HCT116 (cell line): ENCODE data around the gene RBMS1. TPM values are rescaled to one million over a fixed set of nuclear protein-coding genes. Genes with fewer than 3 reads are reported as not detected.

ENCODE experiments used
- ATAC-seq: fragments of 200-7000 bp; cut with Tn5 transposase; 2 replicates; pipeline ENCODE4 v1.9.1; 2020; ENCODE audit warnings: mild to moderate bottlenecking, moderate library complexity
- BruUV-seq: library from RNA; stranded (reverse); fragments of 400-500 nt; replicated peaks from 2 replicates; lab custom pipeline; 2021; lab: Mats Ljungman, UMichigan
- CTCF ChIA-PET: fragments of 300-600 bp; sonication (Branson Sonifier 250); formaldehyde crosslinking; loops from one replicate; lab custom pipeline; 2021; ENCODE audit warnings: antibody characterized with exemption; lab: Charles Lee
- POLR2A ChIA-PET: fragments of 300-600, 350-600 bp; sonication (Branson Sonifier 250); formaldehyde crosslinking; loops from one replicate; lab custom pipeline; 2021; ENCODE audit warnings: antibody characterized with exemption; lab: Charles Lee
- RAD21 ChIA-PET, 2 experiments: fragments of 300-600 bp; sonication (Branson Sonifier 250); formaldehyde crosslinking; loops; one replicate each; lab custom pipeline; 2023; ENCODE audit warnings: low total read pairs in 2 of 2; ENCODE audit not compliant: uncharacterized antibody in 2 of 2, unreplicated experiment in 2 of 2, low non-redundant PET in 1 of 2; lab: Charles Lee
- DNase-seq: peaks from one replicate; pipeline ENCODE4 v3.0.0-alpha.2; 2010; ENCODE audit warnings: low read depth, low spot score
- H2AFZ ChIP-seq: fragments of 200-600 bp; shearing (Covaris generic), sonication (generic); 2 replicates; pipeline ENCODE4 v1.6.1; 2017; ENCODE audit warnings: low read depth, mixed run types, mixed read lengths, antibody characterized with exemption, low read length; ENCODE audit not compliant: poor library complexity, severe bottlenecking
- H3K27ac ChIP-seq: 2 replicates; pipeline ENCODE4 v1.5.1; 2012; ENCODE audit warnings: low read depth, low read length
- H3K27me3 ChIP-seq: fragments of 200-600 bp; sonication (generic); 2 replicates; pipeline ENCODE4 v1.6.1; 2016; ENCODE audit warnings: mixed run types, low read length, mixed read lengths; ENCODE audit not compliant: insufficient read depth
- H3K36me3 ChIP-seq, 2 experiments: fragments of 200-500 bp in 1 of 2; fragments of 200-600 bp in 1 of 2; sonication (Bioruptor generic) in 1 of 2; sonication (generic) in 1 of 2; 2 replicates each; pipeline versions ENCODE4 v1.5.1 to v1.6.1; 2014 to 2016; ENCODE audit warnings: low read length in 2 of 2, inconsistent platforms in 1 of 2, mixed read lengths in 1 of 2, mixed run types in 1 of 2; ENCODE audit not compliant: insufficient read depth in 2 of 2, control insufficient read depth in 1 of 2
- H3K4me1 ChIP-seq, 2 experiments: fragments of 200-600 bp in 1 of 2; sonication (generic) in 1 of 2; 2 replicates each; pipeline versions ENCODE4 v1.5.1 to v1.6.1; 2012 to 2017; ENCODE audit warnings: low read length in 2 of 2, inconsistent platforms in 1 of 2, mild to moderate bottlenecking in 1 of 2, mixed read lengths in 1 of 2, mixed run types in 1 of 2, moderate library complexity in 1 of 2; ENCODE audit not compliant: insufficient read depth in 2 of 2, control insufficient read depth in 1 of 2
- H3K4me2 ChIP-seq: fragments of 200-600 bp; sonication (generic); 2 replicates; pipeline ENCODE4 v1.6.1; 2017; ENCODE audit warnings: mixed run types, low read length, mixed read lengths
- H3K4me3 ChIP-seq, 2 experiments: fragments of 200-600 bp in 1 of 2; sonication (generic) in 1 of 2; replicated peaks in 1 of 2; 2 replicates each; pipeline ENCODE4 v1.5.1; 2011 to 2016; ENCODE audit warnings: low read length in 2 of 2, control low read depth in 1 of 2, low read depth in 1 of 2, mild to moderate bottlenecking in 1 of 2, mixed read lengths in 1 of 2, mixed run types in 1 of 2
- H3K79me2 ChIP-seq: fragments of 200-600 bp; sonication (generic); 2 replicates; pipeline ENCODE4 v1.6.1; 2017; ENCODE audit warnings: mild to moderate bottlenecking, mixed run types, low read length, moderate library complexity, mixed read lengths; ENCODE audit not compliant: insufficient read depth
- H3K9ac ChIP-seq: fragments of 200-600 bp; sonication (generic); 2 replicates; pipeline ENCODE4 v1.6.1; 2016; ENCODE audit warnings: low read length, mixed read lengths
- H3K9me2 ChIP-seq: fragments of 200-600 bp; sonication (generic), shearing (Covaris generic); 2 replicates; pipeline ENCODE4 v1.6.1; 2017; ENCODE audit warnings: mixed run types, mild to moderate bottlenecking, moderate library complexity; ENCODE audit not compliant: insufficient read depth
- H3K9me3 ChIP-seq, 2 experiments: fragments of 200-500 bp in 1 of 2; fragments of 200-600 bp in 1 of 2; sonication (Bioruptor generic) in 1 of 2; sonication (generic) in 1 of 2; 2 replicates each; pipeline ENCODE4 v1.6.1; 2014 to 2017; ENCODE audit warnings: low read length in 2 of 2, mixed read lengths in 2 of 2, inconsistent platforms in 1 of 2, low read depth in 1 of 2, mild to moderate bottlenecking in 1 of 2, mixed run types in 1 of 2, moderate library complexity in 1 of 2; ENCODE audit not compliant: control insufficient read depth in 1 of 2, insufficient read depth in 1 of 2
- H4K20me1 ChIP-seq: fragments of 200-600 bp; sonication (generic), shearing (Covaris generic); 2 replicates; pipeline ENCODE4 v1.6.1; 2017; ENCODE audit warnings: mixed run types, mild to moderate bottlenecking, moderate library complexity; ENCODE audit not compliant: insufficient read depth
- ATF3 ChIP-seq: IDR thresholded peaks from 2 replicates; pipeline ENCODE4 v1.6.1; 2012
- CEBPB ChIP-seq: IDR thresholded peaks from 2 replicates; pipeline ENCODE4 v1.6.1; 2012; ENCODE audit warnings: low read depth
- EGR1 ChIP-seq: IDR thresholded peaks from 2 replicates; pipeline ENCODE4 v1.6.1; 2012; ENCODE audit warnings: low read depth
- FOSL1 ChIP-seq: IDR thresholded peaks from 2 replicates; pipeline ENCODE4 v1.6.1; 2012; ENCODE audit warnings: low read depth
- MAX ChIP-seq: IDR thresholded peaks from 2 replicates; pipeline ENCODE4 v1.6.1; 2012
- RAD21 ChIP-seq: IDR thresholded peaks from 2 replicates; pipeline ENCODE4 v1.6.1; 2012; ENCODE audit warnings: low read depth, mild to moderate bottlenecking
- REST ChIP-seq: IDR thresholded peaks from 2 replicates; pipeline ENCODE4 v1.6.1; 2012; ENCODE audit warnings: low read depth
- SIN3A ChIP-seq: IDR thresholded peaks from 2 replicates; pipeline ENCODE4 v1.6.1; 2012; ENCODE audit warnings: low read depth
- SRF ChIP-seq: IDR thresholded peaks from 2 replicates; pipeline ENCODE4 v1.6.1; 2012; ENCODE audit warnings: low read depth
- YY1 ChIP-seq: IDR thresholded peaks from 2 replicates; pipeline ENCODE4 v1.6.1; 2011; ENCODE audit warnings: low read length, low read depth, moderate library complexity, mild to moderate bottlenecking; ENCODE audit not compliant: insufficient replicate concordance; ENCODE audit errors: extremely low read depth
- ZNF274 ChIP-seq: fragments of 200-500 bp; sonication (Bioruptor generic); IDR thresholded peaks from 2 replicates; pipeline ENCODE4 v1.6.1; 2014; ENCODE audit warnings: mild to moderate bottlenecking, low read depth, low read length, inconsistent platforms
- intact Hi-C: fragments of 100-400 bp; cut with micrococcal nuclease; formaldehyde crosslinking; loops from 2 replicates; pipeline ENCODE4 v1.10.0; 2022
- total RNA-seq: library from RNA; stranded (reverse); gene quantifications from one replicate; pipeline ENCODE4 v1.2.1, GENCODE V29; 2021; ENCODE audit not compliant: unreplicated experiment

The RBMS1 gene
- total RNA-seq, 1 experiment from 2014 or later, result 17.6 TPM

GRCh38 chr2:160402501-160402900, 91.1 kb downstream of the RBMS1 start:
- CTCF ChIA-PET, result no interaction called here

GRCh38 chr2:160401895-160402294, 91.7 kb downstream of the RBMS1 start:
- H3K27me3 ChIP-seq, result no peaks in the 10 kb centered on the region
- H3K79me2 ChIP-seq, result peaks cover 41% of the 10 kb centered on the region; the same call in 1 of the 2 replicates
- H3K27ac ChIP-seq, result no peak overlapping the region
- ChIA-PET RAD21 (no interaction called here), CTCF (no interaction called here), POLR2A (no interaction called here)
- no peaks in the 10 kb centered on the region for H4K20me1 ChIP-seq
- no peak overlapping the region for H3K4me3 ChIP-seq
- H3K36me3 ChIP-seq, result no peaks in the 10 kb centered on the region
- H3K4me1 ChIP-seq, result peaks cover 24 to 46% of the 10 kb centered on the region in 2 experiments
- DNase-seq (no peak), ATAC-seq (no peak)
- intact Hi-C loops, result no loop called here
- no peak overlapping the region for H3K4me2 ChIP-seq
- no peak overlapping the region for H2AFZ ChIP-seq
- H3K9me3 ChIP-seq, result no peaks in the 10 kb centered on the region
- BruUV-seq, result no TSS peak
- no peak for TF ChIP-seq SRF
- H3K9me2 ChIP-seq, result no peaks in the 10 kb centered on the region
- no peak overlapping the region for H3K9ac ChIP-seq

More at GRCh38 chr2:160402501-160402900, 91.1 kb downstream of the RBMS1 start:
- peak overlapping the region in 1 of 2 experiments; percentile 18; a peak in 1 of 4 replicates for H3K4me3 ChIP-seq
- ATAC-seq (no peak), DNase-seq (no peak)
- H3K36me3 ChIP-seq, result no peaks in the 10 kb centered on the region
- BruUV-seq, result no TSS peak
- no peak overlapping the region for H3K27ac ChIP-seq
- peak overlapping the region; percentile 22; the same call in 1 of the 2 replicates for H3K9ac ChIP-seq
- TF ChIP-seq ZNF274, result no peak
- H3K9me2 ChIP-seq, result no peaks in the 10 kb centered on the region
- H3K27me3 ChIP-seq, result no peaks in the 10 kb centered on the region
- no peak overlapping the region for H2AFZ ChIP-seq
- H3K79me2 ChIP-seq, result peaks cover 41% of the 10 kb centered on the region; the same call in 1 of the 2 replicates
- H3K4me1 ChIP-seq, result peaks cover 19 to 40% of the 10 kb centered on the region in 2 experiments
- ChIA-PET POLR2A (no interaction called here), RAD21 (no interaction called here)
- no peaks in the 10 kb centered on the region for H3K9me3 ChIP-seq
- intact Hi-C loops, result no loop called here
- no peaks in the 10 kb centered on the region for H4K20me1 ChIP-seq
- H3K4me2 ChIP-seq, result peak overlapping the region; percentile 50

GRCh38 chr2:160399880-160400279, 93.7 kb downstream of the RBMS1 start:
- Histone ChIP-seq H2AFZ (no peak overlapping the region), H3K27me3 (no peaks in the 10 kb centered on the region), H3K36me3 (no peaks in the 10 kb centered on the region), H3K9me3 (no peaks in the 10 kb centered on the region), H3K79me2 (peaks cover 33% of the 10 kb centered on the region; the same call in 1 of the 2 replicates), H3K4me1 (peaks cover 26 to 52% of the 10 kb centered on the region in 2 experiments), H3K9ac (no peak overlapping the region), H3K4me2 (no peak overlapping the region), H4K20me1 (no peaks in the 10 kb centered on the region), H3K4me3 (no peak overlapping the region), H3K27ac (no peak overlapping the region), H3K9me2 (no peaks in the 10 kb centered on the region)
- DNase-seq (no peak), ATAC-seq (no peak)
- BruUV-seq, result no TSS peak
- CTCF ChIA-PET, result interaction anchor here (1.2 kb wide), 1 partner anchor 30 kb away, joined by 6 read pairs; no protein-coding TSS in a partner anchor
- RAD21 ChIA-PET, result no interaction called here
- intact Hi-C loops, result no loop called here
- POLR2A ChIA-PET, result no interaction called here
- no peak for TF ChIP-seq REST
- no peak for TF ChIP-seq YY1
- TF ChIP-seq MAX, result no peak
- no peak for TF ChIP-seq EGR1
- no peak for TF ChIP-seq ATF3
- TF ChIP-seq CEBPB, result no peak
- no peak for TF ChIP-seq FOSL1
- no peak for TF ChIP-seq RAD21
- TF ChIP-seq SIN3A, result no peak
